ENCODE results near the gene CABLES1. TPM values are rescaled to one million over a fixed set of nuclear protein-coding genes. Genes with fewer than 3 reads are reported as not detected.

The CABLES1 gene
- total RNA-seq, 1 experiment from 2014 or later, result 16.2 TPM

DNA sequence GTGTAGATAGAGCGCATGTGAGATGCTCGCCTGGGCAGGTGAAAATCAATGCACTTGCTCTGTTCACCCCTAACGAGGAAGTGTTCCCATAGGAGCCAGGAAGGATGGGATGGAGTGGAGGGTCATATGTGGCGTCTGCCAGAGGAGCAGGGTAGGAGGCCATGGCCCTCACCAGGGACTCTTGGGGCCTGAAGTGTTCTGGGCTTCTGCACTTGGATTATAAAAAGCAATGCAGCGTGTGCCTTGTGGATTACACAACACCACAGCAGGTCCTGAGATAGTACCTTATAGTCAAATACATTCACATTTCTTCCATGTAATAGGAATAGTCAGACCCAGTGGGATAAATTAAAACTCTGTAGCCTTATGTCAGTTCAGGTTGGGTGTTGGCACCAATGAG, 100.1 kb downstream of the CABLES1 start:
- CTCF ChIA-PET, result no interaction called here
- H3K4me1 Mint-ChIP-seq (ENCODE audit: low read depth, unreplicated experiment), result peaks cover 15% of the 10 kb centered on the region
- H3K36me3 Mint-ChIP-seq (ENCODE audit: insufficient read depth, unreplicated experiment), result peaks cover 11% of the 10 kb centered on the region
- H3K4me3 Mint-ChIP-seq (ENCODE audit: low read depth, unreplicated experiment), result no peak overlapping the region
- no peak for DNase-seq
- no peaks in the 10 kb centered on the region for H3K9me3 Mint-ChIP-seq (ENCODE audit: low read depth, unreplicated experiment)
- TF ChIP-seq, protein P1, sequence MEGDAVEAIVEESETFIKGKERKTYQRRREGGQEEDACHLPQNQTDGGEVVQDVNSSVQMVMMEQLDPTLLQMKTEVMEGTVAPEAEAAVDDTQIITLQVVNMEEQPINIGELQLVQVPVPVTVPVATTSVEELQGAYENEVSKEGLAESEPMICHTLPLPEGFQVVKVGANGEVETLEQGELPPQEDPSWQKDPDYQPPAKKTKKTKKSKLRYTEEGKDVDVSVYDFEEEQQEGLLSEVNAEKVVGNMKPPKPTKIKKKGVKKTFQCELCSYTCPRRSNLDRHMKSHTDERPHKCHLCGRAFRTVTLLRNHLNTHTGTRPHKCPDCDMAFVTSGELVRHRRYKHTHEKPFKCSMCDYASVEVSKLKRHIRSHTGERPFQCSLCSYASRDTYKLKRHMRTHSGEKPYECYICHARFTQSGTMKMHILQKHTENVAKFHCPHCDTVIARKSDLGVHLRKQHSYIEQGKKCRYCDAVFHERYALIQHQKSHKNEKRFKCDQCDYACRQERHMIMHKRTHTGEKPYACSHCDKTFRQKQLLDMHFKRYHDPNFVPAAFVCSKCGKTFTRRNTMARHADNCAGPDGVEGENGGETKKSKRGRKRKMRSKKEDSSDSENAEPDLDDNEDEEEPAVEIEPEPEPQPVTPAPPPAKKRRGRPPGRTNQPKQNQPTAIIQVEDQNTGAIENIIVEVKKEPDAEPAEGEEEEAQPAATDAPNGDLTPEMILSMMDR (IDR thresholded peaks at IDR 0.05; ENCODE audit: unreplicated experiment), result no peak
- H3K27ac Mint-ChIP-seq (ENCODE audit: unreplicated experiment), result no peak overlapping the region
- H3K27me3 Mint-ChIP-seq (ENCODE audit: unreplicated experiment), result no peaks in the 10 kb centered on the region
- intact Hi-C loops (cut with micrococcal nuclease; ENCODE audit: unreplicated experiment), result no loop called here
- no TSS peak for BruUV-seq (replicated peaks)

DNA sequence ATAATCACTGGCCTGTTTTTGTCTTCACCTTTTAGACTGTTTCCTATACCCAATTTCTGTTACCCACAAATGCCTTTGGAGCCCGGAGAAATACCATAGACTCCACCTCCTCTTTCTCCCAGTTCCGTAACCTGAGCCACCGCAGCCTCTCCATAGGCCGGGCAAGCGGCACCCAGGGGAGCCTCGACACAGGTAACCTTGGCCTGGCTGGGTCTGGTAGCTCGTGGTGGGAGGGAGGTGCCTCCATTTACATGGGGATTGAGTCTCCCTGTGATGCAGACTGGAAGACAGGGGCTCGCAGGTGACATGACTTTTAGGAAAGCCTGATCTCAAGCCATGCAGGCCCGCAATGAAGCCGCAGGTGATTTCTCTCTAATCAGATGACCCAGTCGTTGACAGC, 100.6 kb downstream of the CABLES1 start:
- no TSS peak for BruUV-seq (replicated peaks)
- CTCF ChIA-PET, result no interaction called here
- no peak for DNase-seq
- Mint-ChIP-seq H3K9me3 (ENCODE audit: low read depth, unreplicated experiment) (no peaks in the 10 kb centered on the region), H3K27me3 (ENCODE audit: unreplicated experiment) (no peaks in the 10 kb centered on the region), H3K4me3 (ENCODE audit: low read depth, unreplicated experiment) (no peak overlapping the region), H3K36me3 (ENCODE audit: insufficient read depth, unreplicated experiment) (peaks cover 11% of the 10 kb centered on the region), H3K27ac (ENCODE audit: unreplicated experiment) (no peak overlapping the region), H3K4me1 (ENCODE audit: low read depth, unreplicated experiment) (peaks cover 12% of the 10 kb centered on the region)
- intact Hi-C loops (cut with micrococcal nuclease; ENCODE audit: unreplicated experiment), result no loop called here
- TF ChIP-seq, protein P1 (IDR thresholded peaks at IDR 0.05; ENCODE audit: unreplicated experiment), result no peak

DNA sequence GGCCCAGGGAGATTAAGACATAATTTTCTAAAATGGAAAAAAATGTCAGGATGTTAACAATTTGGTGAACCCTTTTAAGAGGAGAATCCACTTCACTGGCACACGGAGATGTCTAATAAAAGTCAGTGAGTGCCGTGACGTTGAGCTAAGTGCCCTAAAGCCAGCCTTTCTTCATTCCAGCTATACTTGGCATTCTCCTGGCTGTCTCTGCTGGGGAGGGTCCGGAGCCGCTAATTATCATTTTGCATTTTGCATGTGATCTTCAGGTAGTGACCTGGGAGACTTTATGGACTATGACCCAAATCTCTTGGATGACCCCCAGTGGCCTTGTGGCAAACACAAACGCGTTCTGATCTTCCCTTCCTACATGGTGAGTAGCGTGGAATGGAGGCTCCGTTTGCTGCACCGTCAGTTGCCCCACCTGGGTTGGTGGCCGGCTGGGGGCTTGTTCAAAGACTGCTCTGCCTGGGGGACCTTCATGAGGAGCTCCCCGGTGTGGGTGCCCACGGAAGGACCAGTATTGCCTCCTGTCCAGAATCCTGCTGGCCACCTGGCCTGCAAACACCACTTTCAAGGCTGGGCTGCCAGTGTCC, 101.7 kb downstream of the CABLES1 start:
- intact Hi-C loops (cut with micrococcal nuclease; ENCODE audit: unreplicated experiment), result no loop called here
- no TSS peak for BruUV-seq (replicated peaks)
- H3K9me3 Mint-ChIP-seq (ENCODE audit: low read depth, unreplicated experiment), result no peaks in the 10 kb centered on the region
- H3K27me3 Mint-ChIP-seq (ENCODE audit: unreplicated experiment), result no peaks in the 10 kb centered on the region
- H3K4me3 Mint-ChIP-seq (ENCODE audit: low read depth, unreplicated experiment), result no peak overlapping the region
- CTCF ChIA-PET, result no interaction called here
- H3K27ac Mint-ChIP-seq (ENCODE audit: unreplicated experiment), result no peak overlapping the region
- TF ChIP-seq, protein P1 (IDR thresholded peaks at IDR 0.05; ENCODE audit: unreplicated experiment), result no peak
- peaks cover 4% of the 10 kb centered on the region for H3K36me3 Mint-ChIP-seq (ENCODE audit: insufficient read depth, unreplicated experiment)
- peaks cover under 1% of the 10 kb centered on the region for H3K4me1 Mint-ChIP-seq (ENCODE audit: low read depth, unreplicated experiment)
- no peak for DNase-seq

DNA sequence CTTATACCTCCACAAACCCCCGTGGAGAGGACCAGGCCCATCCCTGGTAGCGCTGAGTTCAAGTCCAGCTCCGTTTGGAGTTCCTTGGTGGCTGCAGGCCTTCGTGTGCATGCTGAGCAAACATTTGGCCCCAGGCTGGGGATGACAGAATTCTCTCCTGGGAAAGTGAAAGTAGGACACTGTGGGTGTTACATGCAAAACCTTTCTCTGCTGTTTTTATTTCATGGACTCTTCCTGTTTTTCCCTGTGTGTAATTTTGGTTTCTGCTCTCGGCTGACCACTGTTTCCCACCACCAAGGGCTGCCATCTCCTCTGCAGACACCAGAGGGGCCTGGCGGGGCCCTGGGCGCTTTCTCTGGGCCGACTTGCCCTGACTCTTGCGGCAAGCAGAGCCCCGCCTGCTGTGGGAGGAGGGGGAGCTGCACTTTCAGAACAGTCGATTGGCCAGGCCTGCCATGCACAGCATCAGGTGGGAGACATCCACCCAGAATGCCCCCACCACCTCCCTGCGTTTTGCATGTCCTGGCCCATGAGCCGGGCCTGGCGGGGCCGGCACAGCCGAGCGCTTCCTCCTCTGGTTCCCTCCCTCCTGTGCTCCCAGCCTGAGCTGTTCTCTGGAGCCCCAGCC, 102.4 kb downstream of the CABLES1 start:
- TF ChIP-seq, protein P1 (IDR thresholded peaks at IDR 0.05; ENCODE audit: unreplicated experiment), result no peak
- no peak for DNase-seq
- Mint-ChIP-seq H3K4me1 (ENCODE audit: low read depth, unreplicated experiment) (no peaks in the 10 kb centered on the region), H3K36me3 (ENCODE audit: insufficient read depth, unreplicated experiment) (peaks cover 4% of the 10 kb centered on the region), H3K4me3 (ENCODE audit: low read depth, unreplicated experiment) (no peak overlapping the region), H3K9me3 (ENCODE audit: low read depth, unreplicated experiment) (no peaks in the 10 kb centered on the region), H3K27ac (ENCODE audit: unreplicated experiment) (no peak overlapping the region), H3K27me3 (ENCODE audit: unreplicated experiment) (no peaks in the 10 kb centered on the region)
- BruUV-seq (replicated peaks), result no TSS peak
- intact Hi-C loops (cut with micrococcal nuclease; ENCODE audit: unreplicated experiment), result no loop called here
- CTCF ChIA-PET, result no interaction called here

All from Calu3 (cell line).